K562 treated with DMSO at 1 percent for 4 hours (cell line): ENCODE data around the gene DHRS1. TPM values are rescaled to one million over a fixed set of nuclear protein-coding genes. Genes with fewer than 3 reads are reported as not detected.

Experiments
- total RNA-seq: library from RNA; unstranded; fragments of 300-600 nt; gene quantifications from 2 replicates; pipeline ENCODE4 v1.2.3, GENCODE V29; 2022; ENCODE audit not compliant: insufficient read depth

DHRS1 gene
- total RNA-seq = 22.2 and 26.0 TPM in 2 replicates

DNA sequence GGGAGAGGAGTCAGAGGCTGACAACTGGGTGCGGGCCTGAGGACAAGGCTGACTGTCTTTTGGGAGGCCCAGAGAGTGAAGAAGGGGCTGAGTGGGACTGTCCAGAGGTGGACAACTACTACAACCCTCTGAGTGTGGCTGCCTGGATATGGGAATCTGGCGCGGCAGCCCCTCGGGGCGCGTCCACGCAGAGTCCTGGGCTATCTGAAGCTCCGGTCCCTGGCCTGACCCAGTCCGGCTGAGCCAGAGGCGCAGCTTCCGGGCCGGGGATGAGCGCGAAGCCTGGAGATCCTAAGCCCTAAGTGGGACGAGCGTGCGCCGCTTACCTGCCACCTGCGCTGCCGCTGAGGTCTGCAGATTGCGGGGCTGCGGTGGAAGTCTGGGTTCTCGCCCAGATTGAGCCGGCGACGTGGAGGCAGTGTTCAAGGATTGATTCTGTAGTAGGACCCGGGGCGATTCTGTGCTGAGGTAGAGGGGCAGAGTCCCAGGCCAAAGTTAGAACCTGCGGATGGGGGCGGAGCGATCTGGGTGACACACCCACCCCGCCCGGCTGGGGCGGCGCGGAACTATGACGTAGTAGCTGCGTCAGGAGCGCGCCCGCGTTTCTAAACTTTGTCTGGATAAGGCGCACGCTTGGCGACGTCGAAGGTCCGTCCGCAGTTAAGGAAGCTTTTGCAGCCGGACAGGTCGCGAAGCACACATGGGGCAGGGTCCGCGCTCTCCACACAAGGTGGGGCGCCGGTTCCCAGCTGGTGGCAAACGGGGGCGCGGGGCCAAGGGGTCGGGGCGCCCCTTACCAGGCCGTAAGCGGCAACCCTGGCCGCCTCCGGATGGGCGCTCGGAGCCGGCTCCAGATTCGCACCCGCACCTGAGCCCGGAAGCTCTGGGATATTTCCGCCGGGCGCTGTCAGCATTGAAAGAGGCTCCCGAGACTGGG lies at the start of gene DHRS1, which contains the start of gene NOP9:
DHRS1 (minus strand) TSS at position 526 of the 937 bp plus-strand sequence. CDS start 674 bp downstream, outside the sequence.
NOP9 (plus strand) TSS at position 596 of the 937 bp plus-strand sequence; CDS start at position 701, 105 bp downstream.

GRCh38 chr14:24339284-24340151 lies 39.9 kb upstream of the DHRS1 start, which contains the start of gene RIPK3:
TSS of gene RIPK3 (minus strand) at chr14:24339991. CDS start at chr14:24339826, 165 bp downstream.

GRCh38 chr14:24334431-24335291 lies 35.1 kb upstream of the DHRS1 start, which contains the start of gene ADCY4:
TSS of gene ADCY4 (minus strand) at chr14:24335071. CDS start at chr14:24334652, 419 bp downstream.

GRCh38 chr14:24310646-24311604 lies 11.3 kb upstream of the DHRS1 start, which contains the start of gene LTB4R:
TSS of gene LTB4R (plus strand) at chr14:24311502. CDS start at chr14:24315652, 4,150 bp downstream.

GRCh38 chr14:24309538-24310264 lies 10.1 kb upstream of the DHRS1 start, which contains the start of gene LTB4R2:
TSS of gene LTB4R2 (plus strand) at chr14:24310140. CDS start at chr14:24310665, 525 bp downstream.

GRCh38 chr14:24307575-24308341 lies 8.2 kb upstream of the DHRS1 start, which contains the start of gene CIDEB:
TSS of gene CIDEB (minus strand) at chr14:24307977. CDS start at chr14:24307858, 119 bp downstream.

DNA sequence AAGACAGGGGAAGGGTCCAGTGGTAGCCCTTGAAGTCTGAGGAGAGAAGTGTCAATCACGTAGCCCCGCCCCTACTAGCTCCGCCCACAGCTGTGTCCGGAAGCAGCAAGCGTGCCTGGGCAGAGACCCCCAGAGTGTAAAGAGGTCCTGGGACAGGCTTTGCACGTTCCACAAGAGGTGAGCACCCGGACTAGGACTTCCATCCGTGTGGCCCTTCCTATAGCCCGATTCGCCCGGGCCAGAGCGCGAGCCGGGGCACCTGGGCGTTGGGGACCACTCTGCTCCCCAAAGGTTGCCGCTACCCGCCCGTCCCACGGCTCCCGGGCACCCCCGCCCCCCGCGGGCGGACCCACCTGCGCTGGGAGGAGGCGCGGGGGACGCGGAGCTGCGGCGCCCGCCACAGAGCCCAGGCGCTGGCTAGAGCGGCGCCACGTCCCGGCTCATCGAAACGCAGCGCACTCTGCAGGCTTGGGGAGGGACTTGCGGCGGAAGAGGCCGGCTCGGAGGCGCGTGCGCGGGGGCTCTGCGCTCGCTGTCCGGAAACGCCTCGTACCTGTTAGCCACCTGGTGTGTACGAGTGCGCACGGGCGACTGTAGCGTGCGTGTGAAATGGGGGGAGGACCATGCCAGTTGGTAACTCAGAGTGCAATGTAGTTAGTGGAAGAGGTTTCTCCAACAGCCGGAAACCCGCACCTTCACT lies 28.3 kb downstream of the DHRS1 start, which contains the start of gene RABGGTA:
RABGGTA (minus strand) TSS at position 464 of the 700 bp plus-strand sequence. CDS start 482 bp downstream, outside the sequence.

GRCh38 chr14:24262821-24263733 lies 36.5 kb downstream of the DHRS1 start, which contains the start of gene TGM1:
TSS of gene TGM1 (minus strand) at chr14:24263177. CDS start at chr14:24262352, 825 bp downstream.

Other genes starting within 250 kb of the DHRS1 start
- 0.24 TPM in 1 of 2 replicates, not detected in the other for gene CARMIL3, start 247.8 kb downstream of the DHRS1 start, total RNA-seq
- not detected in 2 replicates for gene CPNE6, start 228.2 kb downstream of the DHRS1 start, total RNA-seq
- gene PCK2, start 205.5 kb downstream of the DHRS1 start, total RNA-seq = 99.4 and 112 TPM in 2 replicates
- 31.4 and 39.2 TPM in 2 replicates for gene DCAF11, start 185.0 kb downstream of the DHRS1 start, total RNA-seq
- gene NRL, start 184.8 kb downstream of the DHRS1 start, total RNA-seq = 3.2 and 4.1 TPM in 2 replicates
- not detected in 2 replicates for gene FITM1, start 169.1 kb downstream of the DHRS1 start, total RNA-seq
- gene PSME1, start 163.6 kb downstream of the DHRS1 start, total RNA-seq = 171 and 172 TPM in 2 replicates
- gene EMC9, start 158.2 kb downstream of the DHRS1 start, total RNA-seq = 29.6 and 36.4 TPM in 2 replicates
- gene PSME2, start 153.2 kb downstream of the DHRS1 start, total RNA-seq = 160 and 167 TPM in 2 replicates
- 17.0 and 21.3 TPM in 2 replicates for gene RNF31, start 152.3 kb downstream of the DHRS1 start, total RNA-seq
- gene IRF9, start 138.5 kb downstream of the DHRS1 start, total RNA-seq = 9.3 and 20.9 TPM in 2 replicates
- 5.1 and 7.1 TPM in 2 replicates for gene REC8, start 127.7 kb downstream of the DHRS1 start, total RNA-seq
- 23.4 and 27.8 TPM in 2 replicates for gene IPO4, start 111.0 kb downstream of the DHRS1 start, total RNA-seq
- 16.4 and 22.0 TPM in 2 replicates for gene TM9SF1, start 104.3 kb downstream of the DHRS1 start, total RNA-seq
- gene TSSK4, start 94.1 kb downstream of the DHRS1 start, total RNA-seq = 1.1 and 2.2 TPM in 2 replicates
- 57.8 and 78.5 TPM in 2 replicates for gene CHMP4A, start 86.3 kb downstream of the DHRS1 start, total RNA-seq
- gene MDP1, start 83.7 kb downstream of the DHRS1 start, total RNA-seq = 7.5 and 10.8 TPM in 2 replicates
- gene NEDD8, start 67.4 kb downstream of the DHRS1 start, total RNA-seq = 140 and 150 TPM in 2 replicates
- gene GMPR2, start 66.9 kb downstream of the DHRS1 start, total RNA-seq = 55.3 and 68.0 TPM in 2 replicates
- gene TINF2, start 57.2 kb downstream of the DHRS1 start, total RNA-seq = 15.0 and 16.1 TPM in 2 replicates
- 0.88 and 1.5 TPM in 2 replicates for gene TGM1, start 36.6 kb downstream of the DHRS1 start, total RNA-seq
- gene RABGGTA, start 28.2 kb downstream of the DHRS1 start, total RNA-seq = 15.3 and 18.0 TPM in 2 replicates
- 4.7 and 6.1 TPM in 2 replicates for gene NOP9, start 70 bp upstream of the DHRS1 start, total RNA-seq
- gene CIDEB, start 8.2 kb upstream of the DHRS1 start, total RNA-seq = not detected in 2 replicates
- 2.2 and 6.4 TPM in 2 replicates for gene LTB4R2, start 10.4 kb upstream of the DHRS1 start, total RNA-seq
- gene LTB4R, start 11.7 kb upstream of the DHRS1 start, total RNA-seq = 4.0 and 5.3 TPM in 2 replicates
- gene ADCY4, start 35.3 kb upstream of the DHRS1 start, total RNA-seq = 0.59 TPM in 1 of 2 replicates, not detected in the other
- gene RIPK3, start 40.2 kb upstream of the DHRS1 start, total RNA-seq = not detected in 2 replicates
- gene NFATC4, start 68.4 kb upstream of the DHRS1 start, total RNA-seq = 2.9 and 5.1 TPM in 2 replicates
- gene NYNRIN, start 99.2 kb upstream of the DHRS1 start, total RNA-seq = 0.94 and 1.3 TPM in 2 replicates
- gene CBLN3, start 129.9 kb upstream of the DHRS1 start, total RNA-seq = 0.71 TPM in 1 of 2 replicates, not detected in the other
- 24.9 and 30.8 TPM in 2 replicates for gene KHNYN, start 130.2 kb upstream of the DHRS1 start, total RNA-seq
- 51.9 and 69.4 TPM in 2 replicates for gene SDR39U1, start 143.0 kb upstream of the DHRS1 start, total RNA-seq
- not detected in 2 replicates for gene CMA1, start 208.5 kb upstream of the DHRS1 start, total RNA-seq